GM21737 (cell line): ENCODE measurements around the gene TSSK2.
A peak's percentile ranks its signal among the peaks of the same experiment; 100 is the strongest.

Experiments
- ATAC-seq: cut with Tn5 transposase; IDR thresholded peaks from one replicate; pipeline ENCODE4 v1.9.1; 2021; ENCODE audit warnings: mild to moderate bottlenecking, moderate library complexity; ENCODE audit not compliant: unreplicated experiment

Gene TSSK2

DNA sequence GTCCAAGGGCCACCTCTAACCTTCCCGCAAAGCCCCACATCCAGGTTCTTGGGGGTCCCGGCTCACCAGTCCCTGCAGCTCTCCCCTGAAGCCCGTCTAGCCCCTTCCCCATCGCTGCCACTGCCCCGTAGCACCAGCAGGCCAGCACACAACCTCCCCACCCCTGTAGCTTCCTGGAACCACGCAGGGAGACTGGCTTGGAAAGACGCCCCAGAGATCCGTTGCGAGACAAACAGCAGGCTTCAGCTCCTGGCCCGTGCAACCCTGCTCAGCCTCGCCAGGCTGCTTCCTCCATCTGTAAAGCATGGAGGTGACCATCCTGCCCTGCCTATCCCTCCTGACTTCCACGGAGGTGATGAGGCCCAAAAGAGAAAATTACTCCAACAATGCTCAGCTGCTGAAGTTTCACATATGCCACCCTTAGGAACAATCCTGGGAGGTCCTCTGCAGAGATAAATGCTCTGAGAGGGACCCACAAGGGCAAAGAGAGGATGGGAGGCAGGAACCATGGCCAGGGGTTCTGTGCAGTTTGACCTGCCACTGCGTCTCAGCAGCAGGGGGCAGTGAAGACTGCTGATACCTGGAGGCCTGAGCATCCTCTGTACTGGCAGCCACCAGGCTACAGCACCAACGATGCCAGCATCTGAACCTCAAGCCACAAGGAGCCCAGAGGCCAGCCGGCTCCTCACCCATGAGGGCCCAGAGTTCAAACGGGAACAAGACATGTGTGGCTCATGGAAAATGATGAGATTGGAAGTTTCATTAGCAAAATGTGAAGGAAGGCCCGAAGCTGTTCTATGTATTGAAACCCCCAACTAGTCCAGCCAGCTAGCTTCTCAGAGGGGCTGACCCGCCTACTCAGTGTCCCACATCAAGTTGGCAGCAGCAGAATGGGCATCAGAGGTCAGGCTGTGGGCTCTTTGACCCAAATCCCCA is 25.0 kb upstream of the TSSK2 start:
- ATAC-seq, result no peak

DNA sequence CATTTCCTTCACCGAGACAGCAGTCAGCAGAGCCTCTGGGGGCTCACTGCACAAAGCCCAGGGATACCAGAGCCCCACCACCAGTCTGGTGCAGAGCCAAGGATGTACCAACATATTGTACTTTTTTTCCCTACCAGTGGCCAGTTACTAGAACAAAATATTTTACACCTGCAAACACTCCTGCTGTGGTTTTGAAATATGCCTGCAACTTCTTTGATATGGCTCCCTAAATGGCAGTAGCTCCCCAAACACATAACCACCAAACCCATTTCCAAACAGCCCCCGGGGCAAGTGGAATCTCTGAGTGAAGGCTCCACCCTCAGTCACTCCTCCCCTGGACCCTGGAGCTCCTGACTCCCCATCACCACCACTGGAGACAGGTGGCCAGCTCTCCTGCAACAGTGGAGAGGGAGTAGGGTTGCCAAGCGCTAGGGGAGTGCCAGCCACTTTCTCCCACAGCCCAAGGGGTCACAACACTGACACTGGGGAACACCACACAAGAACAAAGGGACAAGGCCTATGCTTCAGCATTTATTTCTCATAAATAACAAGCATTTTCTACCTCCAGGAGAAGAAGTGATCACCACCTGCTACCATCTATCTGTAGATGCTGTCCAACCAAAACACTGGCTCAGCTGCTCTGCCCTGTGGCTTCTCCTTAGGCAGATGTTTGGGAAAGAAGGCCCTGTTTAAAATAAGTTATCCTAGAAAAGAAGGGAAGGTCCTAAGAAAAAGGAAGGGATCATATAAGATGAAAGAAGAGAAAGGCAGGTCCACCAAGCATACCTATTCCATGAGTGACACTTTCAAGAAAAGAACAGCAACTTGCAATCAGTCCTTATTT is 24.0 kb upstream of the TSSK2 start:
- ATAC-seq, result no peak

GRCh38 chr22:19107730-19108074 is 23.4 kb upstream of the TSSK2 start:
- no peak for ATAC-seq

GRCh38 chr22:19108807-19109197 is 22.3 kb upstream of the TSSK2 start:
- no peak for ATAC-seq

GRCh38 chr22:19109198-19110063 is 21.7 kb upstream of the TSSK2 start:
- no peak for ATAC-seq

- ATAC-seq, result no peak
Measured at GRCh38 chr22:19110064-19110458, 21.0 kb upstream of the TSSK2 start.

GRCh38 chr22:19110646-19111045 is 20.5 kb upstream of the TSSK2 start:
- no peak for ATAC-seq

- ATAC-seq, result no peak
Measured at GRCh38 chr22:19111140-19111539, 20.0 kb upstream of the TSSK2 start.

DNA sequence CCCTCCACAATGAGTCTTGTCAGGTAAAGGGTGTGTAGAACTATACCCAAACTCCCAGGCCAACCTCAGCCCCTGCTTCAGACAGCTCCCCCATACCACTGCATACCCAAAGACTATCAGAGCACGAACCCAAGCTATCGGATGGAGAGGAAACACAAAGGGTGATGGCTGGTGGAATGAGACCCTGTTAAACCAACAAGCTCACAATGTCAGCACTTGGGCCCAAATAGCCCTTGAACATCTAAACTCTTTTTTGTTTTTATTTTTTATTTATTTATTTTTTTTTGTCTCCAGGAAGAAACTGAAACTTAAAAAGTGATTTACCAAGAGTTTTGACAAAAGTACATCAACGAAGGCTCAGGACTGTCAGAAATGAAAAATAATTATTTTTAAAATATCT is 19.5 kb upstream of the TSSK2 start:
- ATAC-seq, result no peak

DNA sequence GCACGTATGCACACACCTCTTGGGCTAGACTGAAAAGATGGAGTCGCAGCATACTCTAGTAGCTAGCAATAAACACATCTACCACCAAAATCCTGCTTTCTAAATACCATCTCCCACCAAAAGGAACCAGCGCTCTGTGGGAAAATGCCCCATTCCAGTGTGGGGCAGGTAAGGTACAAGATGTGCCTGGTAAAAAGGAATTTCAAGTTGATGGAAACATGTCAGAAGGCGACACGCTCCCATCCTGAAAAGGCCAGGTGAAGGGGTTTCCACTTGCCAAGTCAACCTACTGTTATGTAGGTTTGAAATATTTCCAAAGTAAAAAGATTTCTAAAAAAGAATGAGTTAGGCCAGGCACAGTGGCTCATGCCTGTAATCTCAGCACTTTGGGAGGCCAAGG is 17.7 kb upstream of the TSSK2 start:
- no peak for ATAC-seq

DNA sequence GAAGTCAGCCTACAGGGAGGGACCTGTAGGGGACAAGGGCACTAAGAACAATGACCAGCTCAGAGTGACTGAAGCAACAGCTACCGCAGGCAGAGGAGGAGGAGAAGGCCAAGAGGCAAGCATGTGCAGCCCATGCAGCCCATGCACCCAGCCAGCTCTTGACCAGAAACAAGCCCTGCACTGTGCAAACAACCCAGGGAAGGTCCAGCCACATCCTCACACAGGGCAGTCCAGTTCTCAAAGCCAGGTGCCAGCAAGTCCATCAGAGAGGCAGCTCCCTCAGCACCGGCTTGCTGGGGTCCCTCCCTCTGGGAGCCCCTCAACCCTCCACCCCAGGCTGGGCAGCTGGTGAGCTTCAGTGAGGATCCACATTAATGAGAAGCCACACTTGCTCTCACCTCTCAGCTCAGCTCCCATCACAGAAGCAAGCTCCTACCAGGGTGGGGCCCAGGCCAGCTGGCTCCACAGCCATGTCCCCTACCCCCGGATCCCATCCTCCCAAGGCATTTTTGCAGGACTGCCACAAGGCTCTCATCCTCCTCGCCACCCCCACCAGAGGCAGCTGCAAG is 16.0 kb upstream of the TSSK2 start:
- ATAC-seq, result no peak

- ATAC-seq, result no peak
Measured at GRCh38 chr22:19115628-19116027, 15.5 kb upstream of the TSSK2 start.

GRCh38 chr22:19117111-19117512 is 14.0 kb upstream of the TSSK2 start:
- ATAC-seq, result no peak

GRCh38 chr22:19118329-19118880 is 12.7 kb upstream of the TSSK2 start:
- peak; percentile 48 for ATAC-seq

DNA sequence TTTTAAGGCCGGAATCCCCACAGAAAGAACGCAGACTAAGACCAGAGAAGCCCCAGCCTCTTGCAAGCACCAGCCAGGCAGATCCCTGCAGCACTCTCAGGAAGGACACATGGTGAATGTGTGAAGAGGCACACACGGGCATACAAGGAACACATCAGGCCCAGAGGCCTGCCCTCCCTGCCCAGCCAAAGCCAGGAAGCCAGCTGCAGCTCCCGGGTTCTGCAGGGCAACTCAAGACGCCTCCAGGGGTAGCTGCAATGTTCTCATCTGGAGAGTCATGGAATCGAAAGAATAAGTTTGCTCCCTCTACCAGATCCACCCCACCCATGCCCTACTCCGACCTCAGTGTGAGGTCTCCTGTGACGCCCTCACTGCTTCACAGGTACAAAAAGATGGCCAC is 11.2 kb upstream of the TSSK2 start:
- ATAC-seq, result no peak

DNA sequence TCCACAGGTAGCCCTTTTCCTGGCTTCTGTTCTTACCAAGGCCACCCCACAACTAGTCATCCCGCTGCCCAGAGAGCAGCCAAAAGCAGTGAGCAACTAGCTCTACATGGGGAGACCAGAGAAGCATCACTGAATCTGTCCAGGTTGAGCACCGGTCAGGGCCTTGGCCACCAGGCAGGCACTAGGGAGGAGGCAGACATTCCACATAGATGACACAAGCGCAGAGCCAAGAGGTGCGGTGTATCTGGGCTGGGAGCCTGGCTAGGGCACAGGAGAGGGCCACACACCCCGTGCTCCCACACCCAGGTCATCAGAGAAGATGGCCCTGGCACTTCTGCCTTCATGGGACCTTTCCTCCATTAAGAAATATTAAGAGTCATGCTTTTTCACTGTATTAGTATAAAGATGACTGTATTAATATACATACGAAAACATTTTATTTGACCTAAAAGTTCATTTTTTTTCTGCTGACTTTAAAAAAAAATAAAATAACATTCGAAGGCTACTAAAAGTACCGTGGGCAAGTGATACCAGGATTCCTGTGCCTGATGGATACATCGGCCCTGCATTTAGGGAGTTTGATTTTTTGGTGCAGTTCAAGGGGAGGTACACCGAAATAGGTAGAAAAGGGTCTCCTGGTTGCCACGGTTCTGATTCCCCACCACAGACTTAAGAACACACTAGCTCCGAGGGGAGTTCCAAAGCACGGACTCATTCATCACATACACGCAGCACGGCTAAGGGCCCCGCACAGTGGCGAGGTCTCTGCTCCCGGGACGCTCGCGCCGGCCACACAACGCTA is 10.1 kb upstream of the TSSK2 start:
- peak; percentile 8 for ATAC-seq

- peak; percentile 10 for ATAC-seq
Measured at GRCh38 chr22:19121631-19122142, 9.4 kb upstream of the TSSK2 start.

- ATAC-seq, result peak; percentile 76
Measured at GRCh38 chr22:19122143-19122751, 8.9 kb upstream of the TSSK2 start, which contains the start of gene DGCR2. TSS of gene DGCR2 (minus strand) at chr22:19122412. CDS start at chr22:19122206, 206 bp downstream.
